Calu3 (cell line): Measurements from ENCODE around the gene PTGER2. TPM values are rescaled to one million over a fixed set of nuclear protein-coding genes. Genes with fewer than 3 reads are reported as not detected.

Experiments used
- BruUV-seq: library from RNA; stranded (reverse); fragments of 400-500 nt; replicated peaks from 2 replicates; lab custom pipeline; 2021; lab: Mats Ljungman, UMichigan
- CTCF ChIA-PET: fragments of 300-600 bp; sonication (Branson Sonifier 250); formaldehyde crosslinking; loops from one replicate; lab custom pipeline; 2022; ENCODE audit warnings: antibody characterized with exemption; lab: Charles Lee
- DNase-seq: peaks from one replicate; pipeline ENCODE4 v3.0.0; 2022
- H3K27ac Mint-ChIP-seq: one replicate; pipeline ENCODE4 v1.8.0; 2022; ENCODE audit warnings: mixed read lengths; ENCODE audit not compliant: unreplicated experiment
- H3K27me3 Mint-ChIP-seq: one replicate; pipeline ENCODE4 v1.8.0; 2022; ENCODE audit warnings: mixed read lengths; ENCODE audit not compliant: unreplicated experiment
- H3K36me3 Mint-ChIP-seq: one replicate; pipeline ENCODE4 v1.8.0; 2022; ENCODE audit warnings: mild to moderate bottlenecking, moderate library complexity, mixed read lengths; ENCODE audit not compliant: insufficient read depth, unreplicated experiment
- H3K4me1 Mint-ChIP-seq: one replicate; pipeline ENCODE4 v1.8.0; 2022; ENCODE audit warnings: mild to moderate bottlenecking, low read depth, mixed read lengths; ENCODE audit not compliant: unreplicated experiment
- H3K4me3 Mint-ChIP-seq: one replicate; pipeline ENCODE4 v1.8.0; 2022; ENCODE audit warnings: mild to moderate bottlenecking, low read depth, moderate library complexity, mixed read lengths; ENCODE audit not compliant: unreplicated experiment
- H3K9me3 Mint-ChIP-seq: one replicate; pipeline ENCODE4 v1.8.0; 2022; ENCODE audit warnings: low read depth, mixed read lengths; ENCODE audit not compliant: unreplicated experiment
- CTCF ChIP-seq: fragments of 200-600 bp; IDR thresholded peaks from one replicate; pipeline ENCODE4 v1.8.0; 2022; ENCODE audit warnings: antibody characterized with exemption; ENCODE audit not compliant: unreplicated experiment
- intact Hi-C: fragments of 100-400 bp; cut with micrococcal nuclease; formaldehyde crosslinking; loops from one replicate; pipeline ENCODE4 v1.10.0; 2022; ENCODE audit not compliant: unreplicated experiment
- total RNA-seq: library from RNA; stranded (reverse); gene quantifications from 2 replicates; pipeline ENCODE4 v1.2.3, GENCODE V29; 2022

PTGER2 gene
- total RNA-seq, 1 experiment from 2014 or later = not detected

GRCh38 chr14:52369305-52369801, 55.2 kb downstream of the PTGER2 start:
- CTCF ChIA-PET = no interaction called here
- H3K27me3 Mint-ChIP-seq = no peaks in the 10 kb centered on the region
- intact Hi-C loops = no loop called here
- DNase-seq = no peak
- no peaks in the 10 kb centered on the region for H3K4me1 Mint-ChIP-seq
- no peak overlapping the region for H3K4me3 Mint-ChIP-seq
- no peak overlapping the region for H3K27ac Mint-ChIP-seq
- no peaks in the 10 kb centered on the region for H3K36me3 Mint-ChIP-seq
- no peak for TF ChIP-seq CTCF
- no peaks in the 10 kb centered on the region for H3K9me3 Mint-ChIP-seq
- BruUV-seq = no TSS peak

GRCh38 chr14:52370406-52370935, 56.4 kb downstream of the PTGER2 start:
- intact Hi-C loops = no loop called here
- CTCF ChIA-PET = no interaction called here
- Mint-ChIP-seq H3K9me3 (no peaks in the 10 kb centered on the region), H3K27ac (no peak overlapping the region), H3K27me3 (peaks cover 6% of the 10 kb centered on the region), H3K4me3 (no peak overlapping the region), H3K36me3 (no peaks in the 10 kb centered on the region), H3K4me1 (no peaks in the 10 kb centered on the region)
- BruUV-seq = no TSS peak
- TF ChIP-seq CTCF = no peak
- no peak for DNase-seq

- Mint-ChIP-seq H3K36me3 (no peaks in the 10 kb centered on the region), H3K9me3 (no peaks in the 10 kb centered on the region), H3K27ac (no peak overlapping the region), H3K4me1 (no peaks in the 10 kb centered on the region), H3K27me3 (peaks cover 13% of the 10 kb centered on the region), H3K4me3 (no peak overlapping the region)
- intact Hi-C loops = no loop called here
- no peak for TF ChIP-seq CTCF
- BruUV-seq = no TSS peak
- no peak for DNase-seq
- CTCF ChIA-PET = no interaction called here
These were observed 63.8 kb downstream of the PTGER2 start for GRCh38 chr14:52377940-52378339.

Other genes starting within 250 kb of the PTGER2 start
- gene NID2, start 245.3 kb upstream of the PTGER2 start, total RNA-seq = not detected in 2 replicates
- gene PTGDR, start 46.6 kb upstream of the PTGER2 start, total RNA-seq = not detected in 2 replicates
- gene TXNDC16, start 238.2 kb downstream of the PTGER2 start, total RNA-seq = 3.5 and 4.0 TPM in 2 replicates
- 2.0 and 2.3 TPM in 2 replicates for gene GPR137C, start 238.5 kb downstream of the PTGER2 start, total RNA-seq